HG03159 (cell line): Measurements from ENCODE around the gene FBXO30.

Source experiments
- ATAC-seq: cut with Tn5 transposase; IDR thresholded peaks from one replicate; pipeline ENCODE4 v1.9.1; 2021; ENCODE audit warnings: mild to moderate bottlenecking, moderate library complexity; ENCODE audit not compliant: unreplicated experiment

FBXO30 gene

DNA sequence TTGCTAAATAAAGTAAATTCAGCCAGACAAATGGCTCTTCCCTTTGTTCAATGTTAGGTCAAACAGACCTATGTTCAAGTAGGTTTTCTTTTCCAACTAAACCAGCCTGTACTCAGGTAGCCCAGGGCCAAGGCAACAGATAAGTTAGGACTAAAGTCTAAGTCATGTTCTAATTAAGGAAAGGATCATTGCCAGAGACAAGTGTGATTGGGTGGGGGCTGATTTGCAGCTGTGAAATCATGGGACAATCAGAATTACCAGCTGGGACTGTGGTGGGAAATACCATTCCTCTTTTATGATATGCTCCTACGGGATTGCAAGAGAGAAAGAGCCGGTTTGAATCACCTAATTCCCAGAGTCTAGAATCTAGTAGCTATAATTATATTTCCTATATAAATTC is 4.2 kb upstream of the FBXO30 start:
- no peak for ATAC-seq

DNA sequence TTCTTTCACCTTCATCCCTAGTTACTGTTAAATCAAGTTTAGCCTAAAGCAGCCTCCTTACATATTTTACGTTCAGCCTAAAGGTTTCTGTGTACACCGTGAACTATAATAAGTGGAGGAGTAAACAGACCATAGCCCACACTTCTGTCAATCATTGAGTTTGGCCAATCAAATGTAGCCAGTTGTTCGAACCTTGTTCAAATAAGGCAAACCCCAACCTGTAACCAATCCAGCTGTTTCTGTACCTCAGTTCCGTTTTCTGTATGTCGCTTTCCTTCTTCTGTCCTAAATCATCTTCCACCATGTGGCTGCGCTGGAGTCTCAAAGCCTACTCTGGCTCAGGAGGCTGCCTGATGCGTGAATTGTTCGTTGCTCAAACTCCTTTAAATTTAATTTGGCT is 1.8 kb upstream of the FBXO30 start:
- no peak for ATAC-seq

DNA sequence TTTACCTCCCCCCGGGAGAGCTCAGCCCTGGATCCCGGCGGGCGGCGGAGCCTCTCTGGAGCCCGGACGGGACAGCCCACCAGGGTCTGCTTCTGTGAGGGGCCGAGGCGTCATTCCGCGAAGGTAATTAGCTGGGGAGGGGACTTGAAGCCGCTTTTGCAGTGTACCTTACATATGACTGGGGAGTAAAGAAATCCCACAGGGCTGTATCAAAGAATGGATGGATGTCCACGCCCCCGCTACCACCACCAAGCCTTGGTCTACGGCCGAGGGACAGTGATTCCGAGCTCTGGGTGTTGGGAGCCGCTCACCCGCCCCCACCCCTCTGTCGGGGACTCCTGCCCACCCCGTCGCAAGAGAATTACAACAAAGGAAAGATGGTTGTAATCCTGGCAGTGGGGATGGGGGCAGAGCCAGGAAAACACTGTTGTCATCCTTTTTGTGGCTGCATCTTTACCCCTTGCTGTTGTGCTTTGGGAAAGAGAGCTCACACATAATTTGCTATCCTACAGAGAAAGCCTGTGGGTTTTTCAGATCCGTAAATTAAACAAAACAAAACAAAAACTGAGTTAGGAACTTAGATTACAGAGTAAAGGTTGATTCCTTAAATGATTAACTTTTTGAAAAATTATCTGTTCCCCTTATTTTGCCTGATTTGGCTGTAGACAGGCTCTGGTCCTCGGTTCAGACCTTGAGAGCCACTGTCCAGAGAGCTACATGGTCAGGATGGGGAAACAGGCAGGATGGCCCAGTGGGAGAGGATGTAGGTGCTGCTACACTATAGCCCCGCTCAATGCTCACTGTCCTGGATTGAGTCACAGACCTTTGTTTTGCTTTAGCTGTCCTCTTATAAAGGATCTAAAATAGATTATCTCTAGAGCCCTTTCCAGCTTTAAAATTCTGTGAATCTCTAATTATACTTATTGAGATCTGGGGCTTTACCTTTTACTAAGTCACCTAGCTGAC is 997 bp upstream of the FBXO30 start:
- peak; percentile 9 for ATAC-seq

DNA sequence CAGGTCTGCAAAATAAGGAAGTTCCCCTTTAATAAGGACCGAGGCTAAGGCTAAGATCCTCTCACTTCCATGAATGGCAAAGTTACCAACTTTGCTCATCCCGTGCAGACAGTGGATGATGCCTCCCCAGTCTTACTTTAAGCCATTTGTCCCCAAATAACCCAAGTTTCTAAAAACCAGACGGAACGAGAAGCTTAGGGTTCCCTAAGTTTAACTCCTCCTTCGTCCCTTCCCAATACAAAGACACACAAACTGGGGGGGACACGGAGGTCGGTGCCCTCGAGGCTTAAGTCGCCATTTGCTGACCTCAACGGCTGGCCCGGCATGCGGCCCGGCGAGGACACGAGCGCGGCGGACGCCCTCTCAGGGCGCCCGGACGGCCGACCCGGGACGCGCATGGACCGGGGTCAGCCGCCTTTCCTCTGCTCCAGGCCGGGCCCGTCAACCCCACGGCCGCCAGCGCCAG is 527 bp downstream of the FBXO30 start:
- ATAC-seq = peak; percentile 18

DNA sequence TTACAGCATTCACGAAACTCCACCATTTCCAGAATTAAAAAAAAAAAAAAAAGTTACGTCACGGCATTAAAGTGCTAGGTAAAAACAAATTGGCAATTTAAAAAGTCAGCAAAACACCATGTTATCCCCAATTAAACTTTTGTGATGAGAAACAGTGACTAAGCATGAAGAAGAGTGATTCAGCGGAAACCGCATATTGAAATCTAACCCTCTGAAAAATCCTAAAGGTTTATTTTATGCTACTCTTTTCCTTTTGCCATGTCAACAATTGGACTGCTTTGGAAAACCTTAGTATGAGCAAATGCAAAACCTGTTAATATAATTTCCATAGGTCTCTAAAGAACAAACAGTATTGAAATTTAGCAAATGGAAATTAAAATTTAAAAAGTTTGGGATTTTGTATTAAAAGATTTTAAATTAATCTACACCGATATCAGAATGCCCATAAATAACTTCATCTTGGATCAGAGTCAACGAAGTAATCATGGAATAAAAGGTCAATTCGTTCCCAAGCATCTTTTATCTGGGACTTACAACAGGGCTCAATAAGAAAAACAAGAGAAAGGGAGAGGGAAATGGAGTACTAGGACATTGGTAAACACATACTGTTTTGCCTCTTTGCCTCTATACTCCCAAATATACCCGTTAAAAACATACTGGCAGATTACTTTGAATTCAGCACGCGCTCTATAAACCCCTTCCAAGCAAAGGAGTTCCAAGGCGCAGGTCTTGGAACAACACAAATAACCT is 1.1 kb downstream of the FBXO30 start:
- peak; percentile 0 for ATAC-seq

DNA sequence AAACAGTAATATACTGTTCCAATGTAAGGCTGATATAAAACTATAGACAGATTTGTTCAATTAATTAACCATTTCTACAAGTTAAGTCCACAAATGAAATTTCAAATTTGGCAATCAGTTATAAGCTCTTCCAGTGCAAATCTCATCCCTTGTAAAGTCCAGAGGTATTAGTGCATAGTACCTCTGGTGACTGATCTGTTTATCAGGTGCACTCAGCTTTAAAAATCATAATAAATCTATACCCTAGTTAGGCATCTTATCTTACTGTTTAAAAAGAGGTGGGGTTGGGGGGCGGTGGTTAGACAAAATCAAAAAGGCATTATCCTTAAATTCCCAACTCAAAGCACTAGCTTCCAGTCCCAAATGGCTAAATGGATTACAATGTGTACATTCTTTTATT is 2.9 kb downstream of the FBXO30 start:
- ATAC-seq = no peak

DNA sequence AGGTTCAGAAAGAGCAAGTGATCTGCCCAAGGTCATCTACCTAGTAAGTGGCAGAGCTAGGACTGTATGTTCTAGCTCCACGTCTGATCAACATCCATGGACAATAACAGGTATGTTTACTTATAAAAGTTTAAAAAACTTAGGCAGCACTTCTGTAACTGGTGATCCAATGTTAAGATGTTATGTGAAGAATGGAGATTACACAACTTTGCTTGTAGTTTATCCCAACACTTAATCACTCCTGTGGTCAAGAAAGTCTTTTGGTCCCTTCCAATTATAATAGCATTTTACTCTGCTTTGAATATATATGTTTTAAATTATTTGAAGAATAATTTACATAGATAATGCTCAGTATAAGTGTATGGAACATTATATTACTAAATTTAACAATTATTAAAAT is 4.8 kb downstream of the FBXO30 start:
- no peak for ATAC-seq

DNA sequence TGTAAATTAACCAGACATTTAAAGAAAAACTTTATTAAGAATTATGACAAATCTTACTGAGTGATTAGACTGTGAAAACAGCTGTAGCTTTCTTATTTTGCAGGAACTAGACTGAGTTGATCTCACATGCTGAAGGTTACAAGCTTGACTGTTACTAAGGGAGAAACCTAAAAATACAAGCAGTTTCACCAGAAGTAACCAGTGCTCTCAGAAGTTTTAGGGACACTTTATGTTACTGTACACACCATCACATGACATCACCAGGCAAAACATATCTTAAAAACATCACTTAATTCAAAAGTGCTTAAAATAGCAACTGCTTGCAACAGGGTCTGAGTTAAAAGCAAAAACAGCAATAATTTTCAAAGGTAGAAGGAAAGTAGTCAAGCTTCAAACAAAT is 5.4 kb downstream of the FBXO30 start:
- ATAC-seq = peak; percentile 90

DNA sequence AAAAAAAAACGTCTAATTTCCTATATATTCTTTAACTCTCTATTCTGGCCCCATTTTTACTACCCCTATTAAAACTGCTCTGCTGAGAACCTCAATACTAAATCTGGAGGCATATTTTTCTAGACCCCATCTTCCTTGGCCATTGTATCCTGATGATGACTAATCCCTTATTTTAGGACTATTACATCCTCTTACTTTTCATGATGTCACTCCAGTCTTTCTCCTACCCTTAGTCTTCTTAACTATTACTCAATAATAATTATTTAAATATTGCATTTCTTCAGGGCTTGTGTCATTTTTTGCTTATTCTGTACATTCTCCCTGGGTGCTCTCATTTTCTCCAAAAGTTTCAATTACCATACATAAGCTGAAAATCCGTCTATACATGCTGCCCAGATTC is 6.4 kb downstream of the FBXO30 start:
- no peak for ATAC-seq

DNA sequence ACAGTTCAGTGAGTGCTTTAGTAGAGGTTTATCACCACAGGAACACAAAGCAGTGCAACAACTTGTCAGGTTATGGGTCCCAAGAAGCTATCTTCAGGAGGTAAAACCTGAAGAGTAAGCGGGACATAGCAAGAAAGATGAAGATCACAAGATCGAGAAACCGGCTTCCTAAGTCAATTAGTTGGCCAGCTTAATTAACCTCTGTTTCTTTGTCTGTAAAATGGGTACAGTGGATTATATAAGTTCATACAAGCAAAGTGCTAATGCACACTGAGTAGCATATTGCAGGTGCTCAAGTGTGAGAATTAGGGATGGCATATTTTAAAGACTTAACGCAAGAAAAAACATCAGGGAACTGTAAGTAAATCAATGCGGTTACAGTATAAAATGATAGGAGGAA is 12.5 kb downstream of the FBXO30 start:
- ATAC-seq = no peak

DNA sequence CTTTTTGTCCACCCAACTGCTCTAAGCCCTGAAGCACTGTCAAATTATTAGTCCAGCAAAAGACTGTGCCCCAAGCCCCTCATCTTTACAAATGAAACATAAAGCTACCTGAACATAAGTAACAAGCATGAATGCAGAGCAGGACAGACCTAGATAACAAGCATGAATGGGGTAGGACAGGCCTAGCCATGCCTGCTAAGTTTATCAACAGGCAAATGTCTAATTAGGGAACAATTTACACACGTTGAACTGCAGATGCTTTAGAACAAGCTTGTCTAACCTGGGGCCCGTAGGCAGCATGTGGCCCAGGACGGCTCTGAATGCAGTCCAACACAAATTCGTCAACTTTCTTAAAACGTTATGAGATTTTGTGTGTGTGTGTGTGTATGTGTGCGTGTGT is 13.6 kb downstream of the FBXO30 start:
- ATAC-seq = no peak

DNA sequence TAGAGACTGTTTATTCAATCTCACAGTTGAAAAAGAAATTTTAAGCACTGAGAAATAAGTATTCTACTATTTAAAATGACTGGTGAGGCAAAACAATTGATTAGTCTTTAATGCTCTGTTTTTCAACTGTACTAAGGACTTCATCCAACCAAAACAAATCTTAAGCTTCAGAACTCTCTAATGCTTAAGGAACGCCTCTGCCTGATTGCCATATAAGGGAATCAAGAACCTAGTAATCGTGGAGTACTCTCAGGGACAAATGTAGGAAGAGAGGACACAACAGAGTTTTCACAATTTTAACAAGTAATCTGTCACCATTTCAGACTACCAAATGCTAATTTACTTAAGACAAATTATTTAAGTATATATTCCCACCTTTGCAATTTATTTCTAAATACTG is 16.1 kb downstream of the FBXO30 start:
- ATAC-seq = no peak

DNA sequence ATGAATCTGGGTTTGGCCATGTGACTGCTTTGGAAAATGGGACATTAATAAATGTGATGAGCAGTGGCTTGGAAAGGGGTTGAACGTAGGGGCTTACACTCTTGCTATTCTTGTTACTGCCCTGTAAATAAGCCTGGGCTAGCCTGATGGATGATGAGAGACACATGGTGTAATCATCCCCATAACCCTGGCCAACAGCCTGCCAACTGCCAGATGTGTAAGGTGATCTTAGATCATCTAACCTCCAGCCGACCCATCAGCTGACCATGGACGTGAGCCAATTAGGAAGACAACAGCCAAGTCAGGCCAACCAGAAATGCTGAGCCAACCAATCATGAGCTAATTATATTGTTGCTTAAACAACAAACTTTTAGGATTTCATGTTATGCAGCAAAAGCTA is 25.2 kb downstream of the FBXO30 start:
- ATAC-seq = no peak

DNA sequence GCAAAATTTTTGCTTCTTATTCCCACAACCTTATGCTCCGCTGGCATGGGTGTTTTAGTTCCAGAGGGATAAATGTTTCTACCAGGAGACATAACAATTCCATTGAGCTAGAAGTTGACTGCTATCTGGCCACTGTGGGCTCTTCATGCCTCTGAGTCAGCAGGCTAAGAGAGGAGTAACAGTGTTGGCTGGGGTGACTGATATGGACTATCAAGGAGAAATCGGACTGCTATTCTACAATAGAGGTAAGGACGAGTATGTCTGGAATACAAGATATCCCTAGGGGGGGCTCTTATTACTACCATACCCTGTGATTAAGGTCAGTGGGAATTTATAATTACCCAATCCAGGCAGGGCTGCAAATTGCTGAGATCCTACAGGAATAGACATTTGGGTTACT is 26.9 kb downstream of the FBXO30 start:
- no peak for ATAC-seq

DNA sequence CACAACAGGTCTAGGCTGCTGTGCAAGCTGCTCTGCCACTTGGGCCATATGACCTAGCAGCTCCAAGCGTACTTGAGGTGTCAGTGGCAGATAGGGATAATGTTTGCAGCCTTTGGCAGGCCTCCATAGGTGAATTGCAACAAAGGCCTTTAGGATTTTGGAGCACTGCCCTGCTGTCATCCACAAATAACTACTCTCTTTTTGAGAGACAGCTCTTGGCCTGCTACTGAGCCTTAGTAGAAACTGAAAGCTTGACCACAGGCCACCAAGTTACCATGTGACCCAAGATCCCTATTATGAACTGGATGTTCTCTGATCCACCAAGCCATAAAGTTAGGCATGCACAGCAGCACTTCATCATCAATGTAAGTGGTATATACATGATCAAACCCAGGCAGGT is 29.9 kb downstream of the FBXO30 start:
- peak; percentile 85 for ATAC-seq

DNA sequence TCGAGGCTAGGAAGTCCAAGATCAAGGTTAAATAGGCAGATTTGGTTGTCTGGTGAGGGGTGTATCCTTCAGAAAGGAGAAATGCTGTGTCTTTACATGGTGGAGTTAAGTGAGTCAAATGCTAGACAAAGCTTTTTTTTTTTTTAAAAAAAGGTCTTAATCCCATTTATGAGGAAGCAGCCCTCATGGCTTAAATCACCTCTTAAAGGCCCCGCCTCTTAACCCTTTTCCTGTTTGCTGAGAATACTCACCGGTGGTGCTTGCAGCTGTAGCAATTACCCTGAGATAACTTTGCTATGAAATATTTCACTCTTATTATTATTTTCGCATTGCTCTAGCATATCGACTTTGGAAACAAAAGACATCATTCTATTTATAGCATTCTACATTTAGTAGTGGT is 30.8 kb downstream of the FBXO30 start:
- no peak for ATAC-seq

DNA sequence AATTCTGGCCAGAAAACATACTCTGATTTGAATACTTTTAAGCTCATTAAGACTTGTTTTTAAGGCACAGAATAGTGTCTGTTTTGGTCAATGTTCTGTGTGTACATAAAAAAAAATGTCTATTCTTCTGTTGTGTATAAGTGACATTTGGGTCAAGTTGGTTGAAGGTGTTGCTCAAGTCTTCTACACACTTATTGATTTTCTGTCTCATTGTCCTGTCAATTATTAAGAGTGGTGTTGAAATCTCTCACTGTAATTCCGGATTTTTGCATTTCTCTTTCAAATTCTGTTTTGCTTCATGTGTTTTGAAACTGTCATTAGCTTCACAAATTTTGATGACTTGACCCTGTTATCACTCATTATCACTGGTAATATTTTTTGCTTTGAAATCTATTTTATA is 41.7 kb downstream of the FBXO30 start:
- ATAC-seq = no peak

DNA sequence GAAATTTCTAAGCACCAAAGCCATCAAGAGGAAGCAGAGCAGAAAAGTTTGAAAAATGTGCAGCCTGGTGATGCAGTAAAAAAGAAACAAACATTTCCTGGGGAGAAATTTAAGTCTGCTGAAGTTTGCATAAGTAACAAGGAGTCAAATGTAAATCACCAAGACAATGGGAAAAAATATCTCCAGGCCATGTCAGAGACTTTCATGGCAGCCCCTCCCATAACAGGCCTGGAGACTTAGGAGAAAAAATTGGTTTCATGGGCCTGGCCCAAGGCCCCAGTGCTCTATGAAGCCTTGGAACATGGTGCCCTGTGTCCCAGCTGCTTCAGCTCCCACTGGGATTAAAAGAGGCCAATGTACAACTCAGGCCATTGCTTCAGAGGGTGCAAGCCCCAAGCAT is 49.1 kb downstream of the FBXO30 start:
- ATAC-seq = no peak

DNA sequence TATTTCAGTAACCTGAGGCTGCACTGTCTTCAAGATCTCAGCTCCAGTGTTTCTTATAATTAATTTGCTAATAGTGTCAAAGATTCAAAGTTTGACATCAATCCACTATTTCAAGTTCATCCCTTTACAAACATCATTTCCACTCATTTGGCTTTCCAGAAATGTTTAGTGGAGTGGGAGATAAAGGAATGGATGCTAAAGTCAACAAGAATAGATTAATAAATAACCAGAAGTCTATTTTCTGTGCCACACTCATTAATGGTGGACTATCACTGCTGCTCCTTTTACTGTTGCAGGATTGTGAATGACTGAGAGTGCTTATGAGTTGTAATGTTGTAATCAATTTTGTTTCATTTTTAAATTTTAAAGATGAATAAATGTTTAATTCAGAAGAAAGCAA is 50.9 kb downstream of the FBXO30 start:
- no peak for ATAC-seq

DNA sequence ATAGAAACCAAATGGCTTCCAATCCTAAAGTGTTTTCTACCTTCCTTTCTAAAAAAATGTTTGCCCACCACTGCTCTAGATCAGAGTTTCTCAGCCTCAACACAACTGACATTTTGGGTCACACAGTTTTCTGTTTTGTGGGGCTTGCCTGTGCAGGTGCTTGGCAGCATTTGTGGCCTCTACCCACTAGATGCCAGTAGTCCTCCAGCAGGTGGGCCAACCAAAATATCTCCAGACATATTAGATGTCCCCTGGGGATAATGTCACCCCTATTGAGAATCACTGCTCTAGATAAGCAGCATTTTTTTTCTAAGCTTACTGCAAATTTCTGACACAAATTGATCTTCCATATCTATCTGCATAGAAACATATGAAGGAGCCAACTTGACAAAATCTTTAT is 53.0 kb downstream of the FBXO30 start:
- peak; percentile 71 for ATAC-seq

DNA sequence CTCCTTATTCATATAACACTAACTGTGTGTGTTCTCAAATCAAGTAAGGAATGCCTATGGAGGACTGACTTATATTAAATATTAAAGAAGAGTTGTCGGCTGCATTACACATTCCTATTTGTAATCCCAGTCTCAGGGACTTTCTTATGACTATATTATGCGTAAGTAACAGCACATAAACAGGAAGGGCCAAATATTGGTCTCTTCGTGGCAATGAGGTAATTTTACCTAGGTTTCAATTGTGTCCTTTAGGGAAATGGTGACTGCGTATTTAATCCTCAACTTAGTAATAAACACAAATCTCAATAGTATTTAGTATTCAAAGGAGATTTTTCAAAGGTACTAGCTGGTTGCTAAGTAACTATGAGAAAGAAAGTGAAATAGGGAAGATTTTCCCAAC is 56.5 kb downstream of the FBXO30 start:
- ATAC-seq = no peak

DNA sequence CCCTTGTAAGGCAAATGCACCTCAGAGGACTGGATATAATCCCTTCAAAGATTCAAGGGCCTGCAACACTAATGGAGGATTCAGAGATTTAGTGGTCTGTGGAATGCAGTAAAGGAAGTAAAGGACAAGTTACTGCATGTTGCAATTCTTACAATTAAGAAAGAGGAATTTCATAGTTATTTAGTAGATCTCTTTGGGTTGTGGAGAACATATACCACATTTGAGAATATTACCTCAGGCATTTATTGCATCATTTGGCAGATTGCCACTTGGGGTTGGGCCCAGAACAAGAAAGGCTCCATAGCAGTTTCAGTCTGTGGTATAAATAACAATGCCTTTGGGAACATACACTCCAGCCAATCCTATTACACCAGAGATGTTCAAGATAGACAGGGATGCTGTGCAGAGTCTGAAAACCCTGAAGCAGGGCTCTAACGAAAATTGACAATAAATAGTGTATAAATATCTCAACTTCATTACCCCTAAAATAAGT is 58.4 kb downstream of the FBXO30 start:
- ATAC-seq = no peak
